IMR-90 (cell line): ENCODE results near the gene CADM1. TPM values are rescaled to one million over a fixed set of nuclear protein-coding genes. Genes with fewer than 3 reads are reported as not detected.

Experiments
- ATAC-seq: fragments of 200-7000 bp; cut with Tn5 transposase; 2 replicates; pipeline ENCODE4 v1.9.1; 2020; ENCODE audit warnings: low read depth, mild to moderate bottlenecking, moderate library complexity
- BruUV-seq: library from RNA; stranded (reverse); fragments of 400-500 nt; replicated peaks from 2 replicates; lab custom pipeline; 2021; lab: Mats Ljungman, UMichigan
- CTCF ChIA-PET: fragments of 300-600 bp; formaldehyde crosslinking; extraction: SDS; loops from one replicate; lab custom pipeline; 2021; ENCODE audit warnings: antibody characterized with exemption; lab: Yijun Ruan, JAX
- POLR2A ChIA-PET: fragments of 300-600 bp; sonication (Branson Sonifier 250); formaldehyde crosslinking; loops from one replicate; lab custom pipeline; 2022; ENCODE audit warnings: antibody characterized with exemption; ENCODE audit not compliant: unreplicated experiment; lab: Charles Lee
- DNase-seq: peaks from one replicate; pipeline ENCODE4 v3.0.0; 2013
- H2AFZ ChIP-seq: replicated peaks from 2 replicates; pipeline ENCODE3; 2013; ENCODE audit warnings: low read length, mild to moderate bottlenecking; ENCODE audit not compliant: poor library complexity
- H2AK5ac ChIP-seq: 2 replicates; pipeline ENCODE4 v1.6.1; 2013; ENCODE audit warnings: low read depth, low read length, inconsistent platforms
- H2AK9ac ChIP-seq: replicated peaks from 2 replicates; pipeline ENCODE3; 2013; ENCODE audit warnings: mild to moderate bottlenecking, low read depth, low read length, moderate library complexity; ENCODE audit not compliant: poor library complexity
- H2BK120ac ChIP-seq: 2 replicates; pipeline ENCODE4 v1.6.1; 2013; ENCODE audit warnings: low read depth, low read length, inconsistent platforms
- H2BK15ac ChIP-seq: 3 replicates; pipeline ENCODE4 v1.6.1; 2013; ENCODE audit warnings: low read depth, low read length, inconsistent platforms
- H2BK20ac ChIP-seq: 2 replicates; pipeline ENCODE4 v1.6.1; 2013; ENCODE audit warnings: low read depth, mild to moderate bottlenecking, inconsistent platforms, low read length, moderate library complexity
- H2BK5ac ChIP-seq: 2 replicates; pipeline ENCODE4 v1.6.1; 2013; ENCODE audit warnings: mild to moderate bottlenecking, low read depth, low read length, inconsistent platforms; ENCODE audit not compliant: poor library complexity, severe bottlenecking
- H3K14ac ChIP-seq: replicated peaks from 2 replicates; pipeline ENCODE4 v1.6.1; 2013; ENCODE audit warnings: low read depth, low read length, inconsistent platforms
- H3K18ac ChIP-seq: 2 replicates; pipeline ENCODE4 v1.6.1; 2013; ENCODE audit warnings: low read depth, low read length, control low read depth
- H3K23ac ChIP-seq: 2 replicates; pipeline ENCODE4 v1.6.1; 2013; ENCODE audit warnings: low read depth, low read length, inconsistent platforms
- H3K27ac ChIP-seq: 2 replicates; pipeline ENCODE4 v1.5.1; 2013; ENCODE audit warnings: mild to moderate bottlenecking, control low read depth, low read length; ENCODE audit not compliant: insufficient read depth
- H3K27me3 ChIP-seq: 2 replicates; pipeline ENCODE4 v1.6.1; 2013; ENCODE audit warnings: low read length; ENCODE audit not compliant: control insufficient read depth, insufficient read depth
- H3K36me3 ChIP-seq: 2 replicates; pipeline ENCODE4 v1.6.1; 2013; ENCODE audit warnings: low read length, mixed read lengths; ENCODE audit not compliant: control insufficient read depth, insufficient read depth
- H3K4ac ChIP-seq: 2 replicates; pipeline ENCODE4 v1.6.1; 2013; ENCODE audit warnings: low read depth, low read length, inconsistent platforms
- H3K4me1 ChIP-seq: 2 replicates; pipeline ENCODE4 v1.6.1; 2013; ENCODE audit warnings: low read length, mixed read lengths; ENCODE audit not compliant: control insufficient read depth, insufficient read depth
- H3K4me2 ChIP-seq: 2 replicates; pipeline ENCODE4 v1.6.1; 2013; ENCODE audit warnings: low read depth, mild to moderate bottlenecking, control low read depth, low read length, moderate library complexity
- H3K4me3 ChIP-seq: 2 replicates; pipeline ENCODE4 v1.5.1; 2013; ENCODE audit warnings: low read depth, mild to moderate bottlenecking, control low read depth, low read length, moderate library complexity; ENCODE audit not compliant: insufficient read depth
- H3K56ac ChIP-seq: 2 replicates; pipeline ENCODE4 v1.6.1; 2013; ENCODE audit warnings: low read length, inconsistent platforms; ENCODE audit not compliant: insufficient read depth; ENCODE audit errors: extremely low read depth
- H3K79me1 ChIP-seq, 2 experiments: 2 replicates each; pipeline ENCODE4 v1.6.1; 2013; ENCODE audit warnings: low read length in 2 of 2, inconsistent platforms in 1 of 2, low read depth in 1 of 2
- H3K9ac ChIP-seq: 2 replicates; pipeline ENCODE4 v1.6.1; 2013; ENCODE audit warnings: low read depth, low read length, control low read depth
- H3K9me1 ChIP-seq: 2 replicates; pipeline ENCODE4 v1.6.1; 2013; ENCODE audit warnings: low read length, inconsistent platforms; ENCODE audit not compliant: insufficient read depth
- H3K9me3 ChIP-seq: 2 replicates; pipeline ENCODE4 v1.6.1; 2013; ENCODE audit warnings: low read length; ENCODE audit not compliant: control insufficient read depth, insufficient read depth
- H4K20me1 ChIP-seq: 2 replicates; pipeline ENCODE4 v1.6.1; 2013; ENCODE audit warnings: low read length, inconsistent platforms; ENCODE audit not compliant: insufficient read depth
- H4K5ac ChIP-seq: 2 replicates; pipeline ENCODE4 v1.6.1; 2013; ENCODE audit warnings: mild to moderate bottlenecking, low read depth, low read length, control low read depth
- H4K8ac ChIP-seq, 2 experiments: 2 replicates each; pipeline ENCODE4 v1.6.1; 2013; ENCODE audit warnings: low read depth in 2 of 2, low read length in 2 of 2, control low read depth in 1 of 2, inconsistent platforms in 1 of 2
- H4K91ac ChIP-seq: 2 replicates; pipeline ENCODE4 v1.6.1; 2013; ENCODE audit warnings: low read depth, low read length, inconsistent platforms; ENCODE audit not compliant: insufficient read depth
- CEBPB ChIP-seq: IDR thresholded peaks from 2 replicates; pipeline ENCODE4 v1.6.1; 2012; ENCODE audit warnings: low read depth, low read length, improper control_type of control experiment
- CHD1 ChIP-seq: IDR thresholded peaks from 2 replicates; pipeline ENCODE4 v1.6.1; 2012; ENCODE audit warnings: low read depth, low read length, improper control_type of control experiment
- MAFK ChIP-seq: IDR thresholded peaks from 2 replicates; pipeline ENCODE4 v1.6.1; 2012; ENCODE audit warnings: low read depth, low read length, improper control_type of control experiment
- POLR2A ChIP-seq: IDR thresholded peaks from 2 replicates; pipeline ENCODE4 v1.6.1; 2012; ENCODE audit warnings: mild to moderate bottlenecking, low read depth, low read length
- RCOR1 ChIP-seq: IDR thresholded peaks from 2 replicates; pipeline ENCODE4 v1.6.1; 2012; ENCODE audit warnings: mild to moderate bottlenecking, low read length, improper control_type of control experiment; ENCODE audit not compliant: insufficient replicate concordance
- SMC3 ChIP-seq: fragments of 150-350 bp; IDR thresholded peaks from 2 replicates; pipeline ENCODE4 v1.6.1; 2016; ENCODE audit warnings: low read depth, mild to moderate bottlenecking, antibody characterized with exemption, low read length, moderate library complexity
- dilution Hi-C: fragments of 300-500 bp; cut with HindIII; formaldehyde crosslinking; loops from one replicate; pipeline ENCODE4 v1.14.3; 2018; ENCODE audit warnings: low sequenced_read_pairs; ENCODE audit not compliant: unreplicated experiment
- in situ Hi-C: fragments of 300-500 bp; cut with MboI; formaldehyde crosslinking; loops from 3 replicates; pipeline ENCODE4 v1.14.3; 2019; ENCODE audit warnings: low sequenced_read_pairs, inconsistent platforms, mixed read lengths
- intact Hi-C: fragments of 100-400 bp; cut with micrococcal nuclease; formaldehyde crosslinking; loops from 2 replicates; pipeline ENCODE4 v1.10.0; 2022
- polyA plus RNA-seq, 3 experiments: library from polyadenylated mRNA; depleted of rRNA; stranded (reverse); fragments of >200 nt; gene quantifications; 2 replicates each; pipeline ENCODE4 v1.2.3, GENCODE V29; 2012; ENCODE audit warnings: low replicate concordance in 1 of 3
- total RNA-seq: library from RNA; depleted of rRNA; stranded (reverse); fragments of >200 nt; gene quantifications from 2 replicates; pipeline ENCODE4 v1.2.3, GENCODE V29; 2012

CADM1 gene
- total and polyA plus RNA-seq, 2 of the 4 experiments (the other 2 are of a cell fraction) = 28.8 to 77.1 TPM

DNA sequence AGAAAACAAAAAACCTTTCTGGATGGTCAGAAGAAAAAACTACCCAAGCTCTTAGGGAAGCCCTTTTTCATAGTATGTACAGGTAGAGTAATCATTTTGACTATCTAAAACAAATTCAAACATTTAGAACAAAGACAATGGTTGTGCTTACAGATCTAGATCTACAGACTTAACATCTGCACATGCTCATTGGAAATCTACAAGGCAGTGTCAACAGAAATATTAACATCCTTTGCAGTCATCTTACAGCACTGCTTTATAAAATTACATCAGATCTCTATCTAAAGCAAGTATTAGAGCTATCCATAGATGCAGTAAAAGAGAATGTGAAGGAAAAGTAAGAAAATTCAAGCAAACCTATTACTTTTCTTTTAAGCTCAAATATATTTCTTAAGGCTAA, 110.3 kb downstream of the CADM1 start:
- Histone ChIP-seq H3K9me1 (no peaks in the 10 kb centered on the region), H3K18ac (no peak overlapping the region), H3K4me1 (no peaks in the 10 kb centered on the region; the same call in 1 of the 2 replicates), H2AK5ac (no peak overlapping the region), H3K4me2 (no peak overlapping the region), H3K4ac (no peak overlapping the region), H2BK15ac (no peak overlapping the region), H3K23ac (no peak overlapping the region), H3K56ac (no peak overlapping the region), H3K9ac (no peak overlapping the region), H2BK120ac (no peak overlapping the region), H4K91ac (no peak overlapping the region), H4K8ac (no peak overlapping the region), H4K5ac (no peak overlapping the region), H2AFZ (no peak overlapping the region), H2AK9ac (no peak overlapping the region), H2BK5ac (no peak overlapping the region), H3K36me3 (no peaks in the 10 kb centered on the region), H3K9me3 (no peaks in the 10 kb centered on the region), H3K27ac (no peak overlapping the region), H3K27me3 (no peaks in the 10 kb centered on the region), H3K4me3 (no peak overlapping the region), H3K79me1 (peaks cover 0 to 6% of the 10 kb centered on the region in 2 experiments; a peak in 1 of 4 replicates), H2BK20ac (no peak overlapping the region), H4K20me1 (no peaks in the 10 kb centered on the region), H3K14ac (no peak overlapping the region)
- CTCF ChIA-PET = interaction anchor here (1.1 kb wide), 1 partner anchor 10 kb away, joined by 4 read pairs; no protein-coding TSS in a partner anchor
- ATAC-seq (no peak), DNase-seq (no peak)
- no TSS peak for BruUV-seq
- POLR2A ChIA-PET = interaction anchor here (0.6 kb wide), 1 partner anchor 21 kb away, joined by 4 read pairs; no protein-coding TSS in a partner anchor
- intact Hi-C loops = no loop called here
- dilution Hi-C loops = no loop called here
- no peak for TF ChIP-seq CHD1
- no peak for TF ChIP-seq SMC3
- TF ChIP-seq CEBPB = no peak
- TF ChIP-seq RCOR1 = no peak
- no peak for TF ChIP-seq POLR2A
- TF ChIP-seq MAFK = no peak
- in situ Hi-C loops = no loop called here
